Activated CD4-positive, CD25-positive, alpha-beta regulatory T cell treated with anti-CD3 and anti-CD28 coated beads, Interleukin-2, amount 50 U/mL, for 24 hours (primary cell): Measurements from ENCODE around the gene DNAJB7.
A peak's percentile ranks its signal among the peaks of the same experiment; 100 is the strongest.
"Not testable (repeated sequence)": the region's sequence is repeated elsewhere in the genome, so short reads cannot be mapped to it uniquely, and the experiment has no call there.

Source experiments
- ATAC-seq, 2 donors: fragments of 150-1000 bp; cut with Tn5 transposase; one replicate each; pipeline ENCODE4 v1.10.0; 2021; ENCODE audit warnings: mild to moderate bottlenecking in 1 of 2, moderate library complexity in 1 of 2

DNAJB7 gene

DNA sequence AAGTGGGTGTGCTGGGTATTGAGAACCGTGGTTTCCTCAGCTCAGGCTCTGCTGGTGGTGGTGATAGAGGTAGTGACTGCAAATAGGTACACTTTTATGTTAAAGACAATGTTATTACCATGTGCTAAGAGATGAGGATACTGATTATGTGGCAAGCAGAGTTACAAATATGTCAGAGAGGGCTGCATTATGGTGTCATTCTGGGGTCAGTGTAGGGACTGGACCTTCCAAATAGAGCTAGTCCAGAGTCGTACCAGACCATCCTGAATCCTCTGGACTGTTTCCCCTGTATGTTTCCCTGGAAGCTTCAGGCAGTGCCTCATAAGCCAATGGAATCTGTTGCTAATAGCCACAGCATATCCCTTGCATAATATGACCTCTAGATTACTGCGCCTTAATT is at the start of gene DNAJB7:
Gene DNAJB7 (minus strand): TSS at position 101 of the 400 bp plus-strand sequence. CDS start 119 bp downstream, outside the sequence.
- no peak for ATAC-seq

DNA sequence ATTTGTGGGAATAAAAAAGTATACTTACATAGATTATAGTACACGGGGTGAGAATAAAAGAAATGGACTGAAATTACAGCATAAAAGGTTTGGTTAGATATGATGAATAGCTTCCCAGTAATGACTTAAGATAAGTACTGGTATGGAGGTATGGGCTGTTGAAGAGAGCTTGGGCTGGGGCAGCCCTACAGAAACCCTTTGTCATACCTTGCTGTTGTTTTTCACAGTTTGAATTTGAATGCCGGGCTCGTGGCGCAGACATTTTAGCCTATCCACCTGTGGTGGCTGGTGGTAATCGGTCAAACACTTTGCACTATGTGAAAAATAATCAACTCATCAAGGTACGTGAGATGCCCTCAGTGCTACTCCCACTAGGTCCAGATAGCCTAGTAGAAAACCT is 47.0 kb upstream of the DNAJB7 start:
- ATAC-seq = no peak

DNA sequence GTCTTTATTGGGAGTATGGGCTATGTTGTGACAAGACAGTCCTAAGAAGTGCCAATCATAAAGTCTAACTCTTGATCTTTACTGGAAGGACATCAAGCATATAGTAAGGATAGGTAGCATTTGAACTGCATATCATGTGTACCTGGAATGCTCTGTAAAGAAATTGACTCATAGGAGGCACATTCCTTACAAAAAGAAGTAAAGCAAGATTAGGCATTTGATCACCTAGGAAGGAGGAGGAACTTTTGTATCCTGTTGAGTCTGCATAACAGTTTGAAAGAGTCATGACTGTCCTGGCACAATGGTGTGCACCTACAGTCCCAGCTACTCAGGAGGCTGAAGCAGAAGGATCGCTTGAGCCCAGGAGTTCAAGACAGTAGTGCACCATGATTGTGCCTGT is 42.2 kb upstream of the DNAJB7 start:
- ATAC-seq = no peak

DNA sequence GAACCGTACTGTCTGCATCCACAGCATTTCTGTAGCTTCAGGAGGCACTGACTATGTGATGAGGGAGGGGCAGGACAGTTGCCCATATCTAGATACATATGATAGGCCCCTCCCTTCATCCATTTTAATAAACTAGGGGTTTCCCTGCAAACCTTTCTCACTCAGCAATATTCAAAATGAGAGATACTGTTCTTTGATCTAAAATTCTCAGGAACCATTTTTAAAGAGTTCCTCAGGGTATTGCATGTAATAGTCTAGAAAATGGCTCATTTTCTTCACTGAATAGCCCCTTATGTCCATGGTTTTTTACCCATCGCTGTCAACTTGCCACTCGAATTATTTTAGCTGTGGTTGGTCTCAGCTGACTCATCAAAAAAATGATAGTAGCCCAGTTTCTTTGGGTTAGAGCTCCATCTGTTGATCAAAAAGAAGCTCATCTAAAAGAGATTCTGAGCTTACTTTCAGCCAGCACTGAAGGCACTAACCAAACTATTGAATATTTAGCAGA is 37.0 kb upstream of the DNAJB7 start:
- ATAC-seq = peak; percentile 82 to 89

DNA sequence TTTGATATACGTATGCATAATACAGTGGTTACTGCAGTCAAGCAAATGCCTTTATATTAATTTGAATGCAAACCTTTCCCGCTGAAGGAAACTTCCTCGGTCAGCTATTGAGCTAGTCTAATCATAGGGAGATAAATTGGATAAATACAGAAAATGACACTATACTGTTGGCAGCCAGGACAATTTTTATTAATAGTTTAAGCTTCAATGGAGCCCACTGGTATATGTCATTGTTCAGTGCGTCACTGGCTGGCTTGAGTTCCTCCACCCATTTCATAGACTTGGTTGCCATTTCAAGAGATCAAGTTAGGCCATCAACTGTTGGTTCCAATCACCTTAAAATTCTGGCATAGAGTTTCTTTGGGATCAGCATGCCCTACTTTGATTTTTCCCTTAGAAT is 32.5 kb upstream of the DNAJB7 start:
- ATAC-seq = no peak

DNA sequence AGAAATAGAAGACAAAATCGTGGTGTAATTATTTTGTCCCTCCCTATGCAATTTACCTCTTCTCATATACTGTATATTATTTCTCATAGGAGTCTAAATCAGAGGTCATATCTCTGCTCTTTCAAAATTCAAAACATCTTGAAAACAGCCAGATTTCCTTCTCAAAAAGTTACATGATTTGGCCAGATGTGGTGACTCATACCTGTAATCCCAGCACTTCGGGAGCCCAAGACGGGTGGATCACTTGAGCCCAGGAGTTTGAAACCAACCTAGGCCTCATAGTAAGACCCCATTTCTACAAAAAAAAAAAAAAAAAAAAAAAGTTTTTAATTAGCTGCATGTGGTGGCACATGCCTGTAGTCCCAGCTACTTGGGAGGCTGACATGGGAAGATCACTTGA is 29.0 kb upstream of the DNAJB7 start:
- ATAC-seq = no peak

DNA sequence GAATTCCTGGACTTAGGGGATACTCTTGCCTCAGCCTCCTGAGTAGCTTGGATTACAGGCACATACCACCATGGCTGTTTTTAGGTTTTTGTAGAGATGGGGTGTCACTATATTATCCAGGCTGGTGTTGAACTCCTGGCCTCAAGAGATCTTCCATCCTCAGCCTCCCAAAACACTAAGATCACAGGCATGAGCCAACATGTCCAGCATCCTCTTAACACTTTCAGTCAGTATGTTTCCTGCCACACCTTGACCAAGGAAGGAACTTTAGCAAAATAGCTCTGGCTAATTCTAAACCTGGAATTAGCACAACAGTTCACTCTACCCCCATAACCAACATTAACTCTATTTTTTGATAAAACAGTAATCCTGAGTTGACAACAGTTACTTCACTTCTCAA is 27.2 kb upstream of the DNAJB7 start:
- ATAC-seq = no peak

DNA sequence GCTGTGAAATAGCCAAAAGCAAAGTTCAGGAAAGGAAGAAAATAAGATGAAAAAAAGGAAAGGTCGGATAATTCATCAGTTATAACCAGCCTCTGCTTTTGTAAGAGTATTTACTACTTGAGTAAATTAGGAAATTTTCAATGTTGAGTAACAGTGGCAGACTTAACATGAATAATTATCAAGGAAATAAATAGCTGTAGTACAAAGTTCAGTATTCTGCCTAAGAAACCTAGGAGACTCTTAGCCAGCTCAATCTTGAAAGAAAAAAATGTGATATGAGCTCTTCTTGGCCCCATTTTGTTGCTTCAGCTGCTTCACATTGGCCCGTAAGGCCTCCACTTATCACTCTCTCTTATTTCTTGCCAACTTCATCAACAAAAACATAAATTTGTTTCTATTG is 17.0 kb upstream of the DNAJB7 start:
- no peak for ATAC-seq

DNA sequence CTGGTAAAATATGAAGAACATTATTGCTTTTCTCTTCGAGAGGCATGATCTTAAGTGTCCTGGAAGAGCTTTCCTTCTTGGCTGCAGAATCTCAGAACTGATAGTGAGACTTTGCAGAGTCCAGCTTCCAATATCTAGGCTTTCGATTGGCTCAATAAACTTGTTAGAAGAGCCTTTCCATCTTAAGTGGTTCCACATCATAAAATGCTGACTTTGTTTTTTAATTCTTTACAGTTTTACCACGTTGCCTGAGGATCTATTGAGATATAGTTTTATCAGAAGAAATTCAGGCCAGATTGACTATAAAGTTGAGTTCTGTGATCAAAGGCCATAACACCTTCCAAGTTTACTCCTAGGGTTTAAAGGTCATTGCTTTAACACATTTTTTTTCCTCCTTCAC is 15.6 kb upstream of the DNAJB7 start:
- no peak for ATAC-seq

DNA sequence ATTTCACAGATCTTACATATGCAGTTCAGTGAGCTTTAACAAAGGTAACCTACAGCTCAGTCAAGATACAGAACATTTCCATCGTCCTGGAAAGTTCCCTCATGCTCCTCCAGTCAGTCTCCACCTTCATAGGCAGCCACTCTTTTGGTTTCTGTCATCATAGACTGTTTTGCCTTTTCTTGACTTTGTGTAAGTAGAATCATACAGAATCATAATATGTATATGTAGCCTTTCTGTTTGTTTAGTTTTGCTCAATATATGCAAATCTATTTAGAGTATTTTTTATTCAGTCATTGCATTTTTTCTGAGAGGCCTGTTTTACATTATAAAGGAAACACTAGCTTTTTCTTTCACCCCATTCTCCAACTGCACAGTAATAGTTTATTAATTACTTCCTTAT is 15.0 kb upstream of the DNAJB7 start:
- ATAC-seq = no peak

DNA sequence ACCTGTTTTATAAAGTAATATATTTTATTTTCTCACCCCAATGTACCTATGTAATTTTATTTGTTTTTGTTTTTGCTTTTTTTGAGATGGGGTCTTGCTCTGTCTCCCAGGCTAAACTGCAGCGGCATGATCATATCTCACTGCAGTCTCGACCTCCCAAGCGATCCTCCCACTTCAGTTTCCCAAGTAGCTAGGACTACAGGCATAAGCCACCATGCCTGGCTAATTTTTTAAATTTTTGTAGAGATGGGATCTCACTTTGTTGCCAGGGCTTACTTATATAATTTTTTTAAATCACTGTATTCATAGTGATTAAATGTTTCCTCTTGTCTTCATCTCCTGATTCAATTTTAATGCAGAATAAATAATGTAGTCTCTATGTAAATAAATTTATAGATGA is 13.2 kb upstream of the DNAJB7 start:
- ATAC-seq = no peak

DNA sequence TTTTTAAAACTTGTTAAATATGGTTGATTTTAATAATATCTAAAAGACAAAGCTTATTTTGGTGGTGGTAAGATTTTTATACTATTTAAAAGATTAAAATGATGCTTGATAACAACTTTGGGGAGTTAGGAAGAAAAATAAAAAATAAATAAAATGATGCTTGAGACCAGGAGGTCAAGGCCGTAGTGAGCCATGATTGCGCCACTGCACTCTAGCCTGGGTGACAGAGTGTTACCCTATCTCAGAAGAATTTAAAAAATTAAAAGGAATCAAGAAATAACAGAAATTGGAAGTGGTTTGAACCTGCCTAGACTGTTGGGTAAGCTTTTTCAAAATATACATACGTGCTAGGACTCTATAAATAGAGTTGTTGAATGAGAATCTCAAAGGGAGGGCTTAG is 12.1 kb upstream of the DNAJB7 start:
- ATAC-seq = no peak

DNA sequence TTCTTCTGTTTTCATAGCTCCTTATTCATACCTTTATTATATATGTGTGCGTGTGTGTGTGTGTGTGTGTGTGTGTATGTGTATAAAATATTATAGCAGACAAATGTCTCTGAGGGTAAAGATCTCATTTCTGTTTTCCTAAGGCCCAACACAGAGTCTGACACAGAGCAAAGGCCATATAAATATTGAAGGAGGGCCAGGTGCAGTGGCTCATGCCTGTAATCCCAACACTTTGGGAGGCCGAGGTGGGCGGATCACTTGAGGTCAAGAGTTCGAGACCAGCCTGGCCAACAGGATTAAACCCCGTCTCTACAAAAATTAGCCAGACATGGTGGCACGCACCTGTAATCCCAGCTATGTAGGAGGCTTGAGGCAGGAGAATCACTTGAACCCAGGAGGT is 6.5 kb upstream of the DNAJB7 start:
- not testable (repeated sequence) for ATAC-seq

DNA sequence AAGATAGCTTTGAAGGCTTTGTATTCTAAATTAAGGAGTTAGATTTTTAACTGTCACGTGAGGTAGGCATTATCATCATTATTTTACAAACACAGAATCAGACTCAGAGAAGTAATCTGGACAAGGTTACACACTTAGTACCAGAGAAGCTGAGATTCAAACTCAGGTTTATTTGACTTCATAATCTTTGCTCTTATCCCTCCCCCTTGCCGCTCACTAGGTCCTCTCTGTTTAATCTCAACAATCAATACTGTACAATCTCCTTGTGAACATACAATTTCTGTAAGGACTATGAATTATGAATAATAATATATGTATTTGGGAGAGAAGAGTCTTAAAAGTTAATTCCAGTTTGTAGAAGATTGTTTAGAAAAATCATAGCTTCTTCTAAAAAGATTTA is 5.2 kb upstream of the DNAJB7 start:
- ATAC-seq = no peak

DNA sequence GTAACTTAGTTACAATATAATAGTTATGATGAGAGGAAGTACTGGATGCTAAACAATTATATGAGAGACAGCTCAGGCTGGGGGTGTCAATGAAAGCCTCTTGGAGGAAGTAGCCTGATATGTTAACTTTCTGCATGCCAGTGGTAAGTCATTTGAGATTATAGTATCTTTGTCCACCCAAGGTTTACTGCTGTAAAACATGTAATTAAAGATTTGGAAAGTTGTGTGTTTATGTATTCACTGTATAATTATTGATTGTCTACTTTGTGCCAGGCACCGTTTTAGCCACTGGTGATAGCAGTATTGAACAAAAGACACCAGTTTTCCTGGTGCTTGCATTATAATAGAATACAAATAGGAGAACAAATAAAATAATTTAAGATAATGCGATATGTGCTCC is 624 bp upstream of the DNAJB7 start:
- no peak for ATAC-seq

DNA sequence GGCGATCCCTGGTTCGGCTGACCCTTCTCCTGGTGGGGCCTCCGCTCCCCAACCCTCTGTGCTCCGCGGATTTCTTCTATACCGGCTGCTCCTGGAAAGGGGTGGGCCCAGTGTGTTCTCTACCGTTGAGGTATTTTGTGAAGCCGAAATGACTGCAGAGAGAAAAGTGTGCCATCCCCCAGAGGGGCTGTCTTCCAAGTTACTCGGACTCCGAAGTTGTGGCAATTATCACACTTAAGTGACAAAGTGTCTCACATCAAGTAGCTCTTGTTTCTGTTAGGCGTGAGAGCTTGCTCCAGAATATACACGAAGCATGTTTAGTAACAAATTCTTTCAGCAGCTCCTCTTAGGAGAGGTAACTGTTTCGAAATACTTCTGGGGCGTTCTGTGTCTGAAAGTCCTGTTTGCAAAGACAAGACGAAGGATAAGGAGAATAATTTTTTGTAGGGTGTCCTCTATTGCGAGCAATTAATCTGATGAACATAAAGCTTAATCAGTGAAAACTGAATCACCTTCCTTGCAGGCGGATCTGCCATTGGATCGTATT is 4.5 kb downstream of the DNAJB7 start:
- ATAC-seq = no peak

DNA sequence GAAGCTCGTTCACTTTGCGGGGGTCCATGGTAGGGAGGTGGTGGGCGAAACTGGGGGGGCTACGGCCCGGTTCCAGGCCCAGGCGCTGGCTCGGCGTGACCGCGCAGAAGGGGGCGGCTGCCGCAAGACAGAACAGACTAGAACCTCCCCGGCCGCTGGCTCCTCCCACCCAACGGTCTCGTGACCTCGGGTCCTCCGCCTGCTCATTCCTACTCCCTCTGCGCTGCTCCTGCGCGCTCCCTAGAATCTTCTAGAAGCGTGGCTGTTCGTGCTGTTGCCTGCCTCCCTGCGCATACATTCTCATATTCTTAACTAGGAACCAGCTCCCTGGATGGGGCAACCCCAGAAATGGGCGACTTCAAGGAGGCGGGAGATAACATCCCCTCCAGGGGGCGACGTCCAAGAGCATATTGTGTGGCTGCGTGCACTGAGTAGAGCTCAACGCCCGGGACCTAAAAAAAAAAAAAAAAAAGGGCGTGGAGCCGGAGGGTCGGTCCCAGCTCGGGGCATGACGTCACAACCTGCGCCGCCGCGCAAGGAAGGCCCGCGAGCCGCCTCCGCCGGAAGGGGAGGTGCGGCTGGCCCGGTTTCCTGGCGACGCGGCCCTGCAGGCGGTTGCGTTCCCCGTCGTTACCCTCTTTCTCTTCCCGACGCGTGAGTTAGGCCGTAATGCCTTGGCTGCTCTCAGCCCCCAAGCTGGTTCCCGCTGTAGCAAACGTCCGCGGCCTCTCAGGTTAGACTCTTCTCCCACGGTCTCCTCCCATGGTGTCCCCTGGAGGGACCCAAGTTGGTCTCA is 5.2 kb downstream of the DNAJB7 start, which contains the start of the genes ST13 and XPNPEP3:
Gene ST13 (minus strand): TSS at position 127 of the 796 bp plus-strand sequence. CDS start 99 bp downstream, at position 28.
Gene XPNPEP3 (plus strand): TSS at position 636 of the 796 bp plus-strand sequence. CDS start 34 bp downstream, at position 670.
- peak; percentile 94 to 95 for ATAC-seq

DNA sequence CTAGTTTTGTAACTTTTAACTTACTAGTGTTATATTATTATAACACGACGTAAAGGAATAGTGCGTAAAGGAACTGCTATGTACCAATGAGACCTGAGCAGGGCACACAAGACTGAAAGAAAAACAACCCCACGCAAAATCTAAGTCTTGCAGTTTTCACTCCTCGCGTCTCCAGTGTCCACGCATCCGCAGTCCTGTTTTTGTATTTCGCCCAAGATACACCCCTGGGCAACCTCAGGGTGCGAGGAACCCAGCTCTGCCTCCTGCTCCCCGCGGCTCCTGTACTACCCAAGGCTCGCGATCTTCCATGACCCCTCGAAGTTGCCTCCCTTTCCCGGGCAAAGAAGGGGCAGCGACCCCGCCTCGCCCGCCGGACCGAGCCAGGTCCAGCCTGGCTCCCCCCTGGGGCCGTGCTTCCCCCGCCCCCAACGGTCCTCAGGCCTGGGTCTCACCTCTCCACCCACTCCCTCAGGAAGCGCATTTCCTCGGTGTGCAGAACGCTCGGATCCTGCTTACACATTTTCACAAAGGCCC is 5.9 kb downstream of the DNAJB7 start:
- ATAC-seq = peak; percentile 4 to 8

DNA sequence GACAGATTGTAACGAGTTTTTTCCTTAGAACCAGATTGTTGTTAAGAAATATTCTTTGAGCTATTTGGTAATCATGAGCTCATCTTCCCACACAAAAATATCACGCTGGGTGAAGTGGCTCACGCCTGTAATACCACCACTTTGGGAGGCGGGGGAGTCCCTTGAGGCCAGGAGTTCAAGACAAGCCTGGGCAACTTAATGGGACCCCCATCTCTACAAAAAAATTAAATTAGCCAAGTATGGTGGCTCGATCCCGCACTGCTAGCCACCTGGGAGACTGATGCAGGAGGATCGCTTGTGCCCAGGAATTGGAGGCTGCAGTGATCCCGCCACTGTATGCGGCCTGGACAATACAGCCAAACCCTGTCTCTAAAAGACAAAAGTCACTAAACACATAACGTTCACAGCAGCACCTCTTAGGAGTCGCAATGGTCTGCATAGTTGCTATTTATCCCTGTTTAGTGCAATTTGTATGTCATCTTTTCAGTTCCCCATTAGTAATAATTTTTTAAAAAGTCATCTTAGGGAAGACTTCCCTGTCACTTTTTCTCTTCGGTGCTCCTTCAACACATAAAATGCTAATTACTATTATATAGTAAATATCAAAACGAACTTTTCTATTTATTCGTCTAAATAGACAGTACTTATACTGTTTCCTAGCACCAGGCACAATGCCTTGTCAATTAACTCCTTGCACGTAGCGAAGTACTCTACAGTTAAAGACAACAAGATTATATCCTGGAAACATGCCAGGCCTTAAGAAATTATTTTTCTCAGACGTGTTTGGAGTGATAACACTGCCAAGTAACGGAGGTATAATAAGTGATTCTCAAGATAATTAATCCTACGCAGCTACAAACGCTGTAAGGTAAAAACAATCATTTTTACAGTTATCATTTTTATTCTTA is 6.6 kb downstream of the DNAJB7 start:
- ATAC-seq = no peak

DNA sequence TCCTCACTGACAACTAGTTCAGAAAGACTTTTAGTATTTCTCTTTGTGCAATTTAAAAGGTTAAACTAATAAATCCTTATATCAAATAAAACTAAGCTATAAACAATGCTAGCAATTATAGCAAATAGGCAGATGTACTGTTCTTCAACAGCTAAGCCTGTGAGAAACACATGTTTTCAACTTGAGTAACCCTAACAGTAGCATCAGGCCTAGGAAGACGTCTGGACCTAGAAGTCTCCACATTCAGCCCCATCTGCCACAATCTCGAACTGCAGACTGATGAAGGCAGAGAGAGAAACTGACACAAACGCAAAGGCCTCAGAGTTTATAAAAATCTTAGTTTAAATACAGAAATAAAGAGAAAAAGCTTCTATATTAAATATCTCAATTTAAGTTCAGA is 8.0 kb downstream of the DNAJB7 start:
- ATAC-seq = no peak

DNA sequence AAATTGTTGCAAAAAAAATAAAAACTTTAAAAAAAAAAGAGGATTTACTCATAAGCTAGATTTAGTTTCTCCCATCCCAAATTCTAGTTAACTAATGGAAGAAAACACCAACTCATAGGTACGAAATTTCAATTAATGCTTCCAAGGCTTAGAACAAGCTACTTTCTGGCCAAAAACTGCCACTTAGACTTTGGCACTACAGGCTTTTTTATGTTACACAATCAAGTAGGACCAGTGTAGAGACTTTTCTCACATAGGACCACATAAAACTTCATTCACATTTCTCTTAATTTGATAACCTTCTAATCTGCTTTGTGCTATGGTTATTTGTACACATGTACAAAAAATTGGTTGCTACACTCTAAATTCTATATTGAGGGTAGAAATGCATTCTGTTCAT is 8.6 kb downstream of the DNAJB7 start:
- ATAC-seq = no peak

DNA sequence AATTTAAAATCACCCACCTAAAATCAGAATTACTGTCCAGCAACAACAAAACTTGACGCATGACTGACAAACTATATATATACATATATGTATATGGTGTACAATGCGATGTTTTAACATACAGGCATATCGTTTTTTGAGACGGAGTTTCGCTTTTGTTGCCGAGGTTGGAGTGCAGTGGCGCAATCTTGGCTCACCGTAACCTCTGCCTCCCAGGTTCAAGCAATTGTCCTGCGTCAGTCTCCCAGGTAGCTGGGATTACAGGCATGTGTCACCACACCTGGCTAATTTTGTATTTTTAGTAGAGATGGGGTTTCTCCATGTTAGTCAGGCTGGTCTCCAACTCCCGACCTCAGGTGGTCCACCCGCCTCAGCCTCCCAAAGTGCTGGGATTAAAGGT is 16.1 kb downstream of the DNAJB7 start:
- ATAC-seq = not testable (repeated sequence)

DNA sequence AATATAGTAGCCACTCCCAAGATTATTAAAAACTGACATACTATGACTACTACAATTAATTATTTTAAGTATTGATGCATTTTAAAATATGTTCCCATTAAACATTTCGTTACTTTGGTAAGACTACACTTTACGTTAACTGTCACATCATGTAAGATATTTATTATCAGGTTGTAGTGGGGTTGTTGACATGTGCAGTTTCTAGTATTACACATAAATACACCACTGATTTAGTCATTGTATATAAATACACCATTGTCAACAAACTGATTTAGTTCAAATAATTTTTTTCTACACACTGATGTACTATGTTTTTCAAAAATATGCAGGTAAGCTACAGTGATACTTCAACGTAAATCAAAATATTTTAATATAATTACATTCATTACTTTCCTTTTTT is 17.0 kb downstream of the DNAJB7 start:
- no peak for ATAC-seq
